H1 (cell line): ENCODE measurements around the gene CGREF1. TPM values are rescaled to one million over a fixed set of nuclear protein-coding genes. Genes with fewer than 3 reads are reported as not detected.

Experiments
- CTCF ChIA-PET: fragments of 300-600 bp; sonication (Branson Sonifier 250); formaldehyde crosslinking; loops from one replicate; lab custom pipeline; 2021; ENCODE audit not compliant: partially characterized antibody; lab: Charles Lee
- POLR2A ChIA-PET: fragments of 300-600 bp; sonication (Branson Sonifier 250); formaldehyde crosslinking; loops from one replicate; lab custom pipeline; 2021; ENCODE audit warnings: inconsistent platforms; ENCODE audit not compliant: partially characterized antibody; lab: Charles Lee
- DNase-seq, 2 experiments: peaks; one replicate each; pipeline versions ENCODE4 v3.0.0 to v3.0.0-alpha.2; 2010 to 2022; ENCODE audit warnings: low spot score in 2 of 2, low read depth in 1 of 2, mixed read lengths in 1 of 2
- FAIRE-seq: peaks from 2 replicates; lab custom pipeline; 2011; peaks lifted over from hg19 to GRCh38; lab: Jason Lieb, UNC
- H2AFZ ChIP-seq: 2 replicates; pipeline ENCODE4 v1.8.1; 2012; ENCODE audit warnings: low read length, inconsistent platforms
- H2AK5ac ChIP-seq: 2 replicates; pipeline ENCODE4 v1.6.1; 2013; ENCODE audit warnings: low read depth, low read length
- H2BK120ac ChIP-seq: replicated peaks from 2 replicates; pipeline ENCODE3; 2013; ENCODE audit warnings: low read depth, low read length, inconsistent platforms
- H2BK12ac ChIP-seq: 2 replicates; pipeline ENCODE4 v1.6.1; 2013; ENCODE audit warnings: low read depth, low read length
- H2BK15ac ChIP-seq: 2 replicates; pipeline ENCODE4 v1.6.1; 2013; ENCODE audit warnings: low read length
- H2BK20ac ChIP-seq: 2 replicates; pipeline ENCODE4 v1.6.1; 2013; ENCODE audit warnings: low read length
- H2BK5ac ChIP-seq: 2 replicates; pipeline ENCODE4 v1.6.1; 2013; ENCODE audit warnings: low read depth, low read length
- H3K14ac ChIP-seq: 2 replicates; pipeline ENCODE4 v1.6.1; 2013; ENCODE audit warnings: inconsistent platforms; ENCODE audit not compliant: insufficient read length
- H3K18ac ChIP-seq: 2 replicates; pipeline ENCODE4 v1.6.1; 2013; ENCODE audit warnings: low read length; ENCODE audit errors: extremely low read depth
- H3K23ac ChIP-seq: 2 replicates; pipeline ENCODE4 v1.6.1; 2013; ENCODE audit warnings: inconsistent platforms; ENCODE audit not compliant: insufficient read length
- H3K23me2 ChIP-seq: 2 replicates; pipeline ENCODE4 v1.6.1; 2013; ENCODE audit warnings: low read depth, low read length
- H3K27ac ChIP-seq: 2 replicates; pipeline ENCODE4 v1.6.1; 2011; ENCODE audit warnings: low read depth, low read length, inconsistent platforms
- H3K27me3 ChIP-seq, 4 experiments: replicated peaks in 1 of 4; 1 replicate in 1 of 4; 2 replicates in 3 of 4; pipeline versions ENCODE4 v1.6.1 to v1.8.1; 2011 to 2013; ENCODE audit warnings: low read length in 3 of 4, mild to moderate bottlenecking in 3 of 4, inconsistent platforms in 2 of 4, mixed read lengths in 2 of 4, moderate library complexity in 1 of 4; ENCODE audit not compliant: control insufficient read depth in 3 of 4, insufficient read depth in 3 of 4; ENCODE audit errors: extremely low read depth in 1 of 4
- H3K36me3 ChIP-seq, 4 experiments: 2 replicates each; pipeline versions ENCODE4 v1.6.1 to v1.8.1; 2011 to 2013; ENCODE audit warnings: mild to moderate bottlenecking in 4 of 4, low read length in 3 of 4, moderate library complexity in 2 of 4, control low read depth in 1 of 4, inconsistent platforms in 1 of 4; ENCODE audit not compliant: insufficient read depth in 4 of 4, control insufficient read depth in 2 of 4
- H3K4ac ChIP-seq: replicated peaks from 2 replicates; pipeline ENCODE3; 2013; ENCODE audit warnings: low read length, low read depth, mixed read lengths, inconsistent platforms; ENCODE audit not compliant: insufficient read length
- H3K4me1 ChIP-seq, 4 experiments: replicated peaks in 1 of 4; 1 replicate in 1 of 4; 2 replicates in 3 of 4; pipeline versions ENCODE4 v1.6.1 to v1.8.1; 2011 to 2013; ENCODE audit warnings: low read length in 3 of 4, inconsistent platforms in 2 of 4, mixed read lengths in 1 of 4; ENCODE audit not compliant: insufficient read depth in 4 of 4, control insufficient read depth in 3 of 4
- H3K4me2 ChIP-seq, 2 experiments: 2 replicates each; pipeline versions ENCODE4 v1.6.1 to v1.8.1; 2011 to 2013; ENCODE audit warnings: low read depth in 2 of 2, low read length in 2 of 2, control low read depth in 1 of 2, inconsistent platforms in 1 of 2, mild to moderate bottlenecking in 1 of 2; ENCODE audit not compliant: insufficient read depth in 1 of 2
- H3K4me3 ChIP-seq, 4 experiments: fragments of 200-600, 300-600 bp in 1 of 4; sonication (generic), shearing (Covaris generic), sonication (Bioruptor Twin) in 1 of 4; 2 replicates each; pipeline versions ENCODE4 v1.5.1 to v1.8.1; 2011 to 2016; ENCODE audit warnings: low read length in 4 of 4, low read depth in 3 of 4, control low read depth in 2 of 4, inconsistent platforms in 2 of 4, mild to moderate bottlenecking in 2 of 4, mixed read lengths in 1 of 4, moderate library complexity in 1 of 4; ENCODE audit not compliant: insufficient read depth in 2 of 4; ENCODE audit errors: extremely low read depth in 1 of 4
- H3K56ac ChIP-seq: replicated peaks from 2 replicates; pipeline ENCODE3; 2013; ENCODE audit warnings: low read depth, mild to moderate bottlenecking, mixed read lengths, low read length, inconsistent platforms; ENCODE audit not compliant: insufficient read length
- H3K79me1 ChIP-seq: 2 replicates; pipeline ENCODE4 v1.6.1; 2013; ENCODE audit warnings: low read depth, low read length, control low read depth
- H3K79me2 ChIP-seq, 2 experiments: 2 replicates each; pipeline versions ENCODE4 v1.6.1 to v1.8.1; 2012 to 2013; ENCODE audit warnings: low read length in 2 of 2, mild to moderate bottlenecking in 2 of 2, inconsistent platforms in 1 of 2; ENCODE audit not compliant: insufficient read depth in 2 of 2, control insufficient read depth in 1 of 2
- H3K9ac ChIP-seq, 4 experiments: replicated peaks in 1 of 4; 1 replicate in 1 of 4; 2 replicates in 3 of 4; pipeline versions ENCODE4 v1.6.1 to v1.8.1; 2011 to 2013; ENCODE audit warnings: low read depth in 3 of 4, low read length in 3 of 4, control low read depth in 2 of 4, mild to moderate bottlenecking in 2 of 4, moderate library complexity in 2 of 4, inconsistent platforms in 1 of 4; ENCODE audit errors: extremely low read depth in 1 of 4
- H3K9me3 ChIP-seq, 2 experiments: 2 replicates each; pipeline versions ENCODE4 v1.6.1 to v1.8.1; 2012 to 2013; ENCODE audit warnings: mild to moderate bottlenecking in 2 of 2, moderate library complexity in 2 of 2, control low read depth in 1 of 2, inconsistent platforms in 1 of 2, low read depth in 1 of 2, low read length in 1 of 2, mixed read lengths in 1 of 2; ENCODE audit not compliant: insufficient read depth in 2 of 2
- H4K20me1 ChIP-seq, 2 experiments: replicated peaks in 1 of 2; 2 replicates each; pipeline versions ENCODE3 to v1.8.1; 2011 to 2013; ENCODE audit warnings: inconsistent platforms in 2 of 2, low read length in 2 of 2, mild to moderate bottlenecking in 1 of 2; ENCODE audit not compliant: insufficient read depth in 2 of 2, control insufficient read depth in 1 of 2
- H4K5ac ChIP-seq: 2 replicates; pipeline ENCODE4 v1.6.1; 2013; ENCODE audit warnings: low read length, low read depth, mixed read lengths, inconsistent platforms; ENCODE audit not compliant: insufficient read length
- H4K8ac ChIP-seq: 2 replicates; pipeline ENCODE4 v1.8.0; 2013; ENCODE audit warnings: mild to moderate bottlenecking, moderate library complexity, low read length, inconsistent platforms; ENCODE audit not compliant: insufficient read depth; ENCODE audit errors: extremely low read depth
- H4K91ac ChIP-seq: replicated peaks from 2 replicates; pipeline ENCODE3; 2013; ENCODE audit warnings: low read length, mixed read lengths, inconsistent platforms; ENCODE audit not compliant: insufficient read length
- CHD1 ChIP-seq: IDR thresholded peaks from 2 replicates; pipeline ENCODE4 v1.6.1; 2012; ENCODE audit warnings: low read depth, low read length, improper control_type of control experiment
- GABPA ChIP-seq: IDR thresholded peaks from 2 replicates; pipeline ENCODE4 v1.6.1; 2011; ENCODE audit warnings: mild to moderate bottlenecking, low read length, moderate library complexity, borderline replicate concordance; ENCODE audit not compliant: insufficient read depth
- POLR2A ChIP-seq, 2 experiments: IDR thresholded peaks; 1 replicate in 1 of 2; 2 replicates in 1 of 2; pipeline ENCODE4 v1.6.1; 2011; ENCODE audit warnings: low read depth in 2 of 2, low read length in 2 of 2, mild to moderate bottlenecking in 2 of 2; ENCODE audit errors: control extremely low read depth in 1 of 2
- SIRT6 ChIP-seq: IDR thresholded peaks from one replicate; pipeline ENCODE4 v1.7.1; 2012; ENCODE audit warnings: low read length, inconsistent platforms
- whole genome bisulfite sequencing, 2 experiments: shearing (Covaris generic) in 1 of 2; methylation state at CpG; one replicate each; pipeline versions ENCODE4 v1.1.6 to v1.1.7; 2013 to 2015; ENCODE audit warnings: low lambda C conversion rate in 2 of 2, mixed read lengths in 2 of 2, inconsistent platforms in 1 of 2, low coverage in 1 of 2, missing lambda C conversion rate in 1 of 2; ENCODE audit not compliant: insufficient replicate concordance in 2 of 2, insufficient coverage in 1 of 2, insufficient read length in 1 of 2; ENCODE audit errors: extremely low coverage in 1 of 2, missing lambda C conversion rate in 1 of 2; 5-methylcytosine and 5-hydroxymethylcytosine counted together
- polyA plus RNA-seq, 7 experiments: library from polyadenylated mRNA; depleted of rRNA in 3 of 7; stranded (reverse) in 5 of 7; unstranded in 2 of 7; fragments of >200 nt in 5 of 7; fragments of 200-250 nt in 2 of 7; gene quantifications; 1 replicate in 5 of 7; 2 replicates in 1 of 7; 4 replicates in 1 of 7; pipeline versions ENCODE4 v1.2.1 to v1.2.3, GENCODE V29; 2011 to 2013; ENCODE audit warnings: missing spikeins in 2 of 7, mixed read lengths in 2 of 7
- total RNA-seq: library from RNA; stranded (reverse); fragmentation: NEBNext Ultra II Directional; extraction: Animal tissue kit (Norgen Biotek cat#: 25700); gene quantifications from 2 replicates; pipeline ENCODE4 v1.2.1, GENCODE V29; 2021

CGREF1 gene
- total and polyA plus RNA-seq, 2 of the 8 experiments (the other 6 are each of a cell fraction or from before 2014, with no cell fraction given), result 2.5 to 3.4 TPM

GRCh38 chr2:27155069-27155520 is 36.2 kb upstream of the CGREF1 start:
- Histone ChIP-seq H3K4me2 (no peak overlapping the region), H2BK120ac (no peak overlapping the region), H3K14ac (no peak overlapping the region), H3K4me3 (no peak overlapping the region), H2AK5ac (no peak overlapping the region), H3K56ac (no peak overlapping the region), H2BK12ac (0 out of 2 replicates have a peak overlapping the region, but pooled peaks have one; percentile 60), H3K4me1 (no peaks in the 10 kb centered on the region; a peak in 1 of 7 replicates), H4K20me1 (no peaks in the 10 kb centered on the region), H3K79me2 (no peaks in the 10 kb centered on the region), H2BK5ac (0 out of 2 replicates have a peak overlapping the region, but pooled peaks have one; percentile 46), H4K91ac (peak overlapping the region; percentile 52), H3K4ac (no peak overlapping the region), H3K9me3 (no peaks in the 10 kb centered on the region), H2BK20ac (no peak overlapping the region), H4K8ac (no peak overlapping the region), H2AFZ (no peak overlapping the region; the same call in 1 of the 2 replicates), H4K5ac (no peak overlapping the region), H3K23ac (no peak overlapping the region), H2BK15ac (no peak overlapping the region), H3K79me1 (no peaks in the 10 kb centered on the region), H3K9ac (no peak overlapping the region), H3K36me3 (no peaks in the 10 kb centered on the region), H3K27me3 (no peaks in the 10 kb centered on the region), H3K27ac (no peak overlapping the region), H3K23me2 (no peaks in the 10 kb centered on the region), H3K18ac (no peak overlapping the region; the same call in 1 of the 2 replicates)
- FAIRE-seq (no peak), DNase-seq (no peak)
- ChIA-PET POLR2A (interaction anchor here (1.4 kb wide), 1 partner anchor 8 kb away, joined by 6 read pairs; no protein-coding TSS in a partner anchor), CTCF (interaction anchor here (0.7 to 2.9 kb wide), 6 partner anchors 13 to 162 kb away, joined by 3 to 14 read pairs (median 4); partner anchors contain the start of gene PREB)
- WGBS, 2 experiments, result 87% methylated on average over 9 of the region's 9 CpGs; no CpG with 5 or more reads in 1 of the 2 experiments
- no peak for TF ChIP-seq GABPA
- no peak for TF ChIP-seq POLR2A (IDR thresholded peaks at IDR 0.05; ENCODE audit: control extremely low read depth in 1 of 2, low read depth in 2 of 2, low read length in 2 of 2)
- no peak for TF ChIP-seq SIRT6
- TF ChIP-seq CHD1, result no peak
